ENCODE results near the gene ABHD17A. TPM values are rescaled to one million over a fixed set of nuclear protein-coding genes. Genes with fewer than 3 reads are reported as not detected.

Gene ABHD17A
- total RNA-seq, 1 experiment from 2014 or later: 47.5 TPM

- Histone ChIP-seq H3K23ac (ENCODE audit: insufficient read length, low read depth, low read length) (no peak overlapping the region), H2AK5ac (ENCODE audit: insufficient read length, low read length) (no peak overlapping the region), H4K5ac (ENCODE audit: insufficient read length, low read depth, low read length) (no peak overlapping the region), H3K14ac (ENCODE audit: insufficient read depth, low read length) (no peak overlapping the region), H2BK15ac (ENCODE audit: low read depth, low read length) (no peak overlapping the region), H3K27ac (ENCODE audit: insufficient read length, low read depth, low read length) (no peak overlapping the region), H3K4me2 (ENCODE audit: insufficient read depth, insufficient read length, low read length) (no peak overlapping the region), H3K9ac (ENCODE audit: extremely low read depth, insufficient read length, low read length) (no peak overlapping the region), H3K23me2 (ENCODE audit: insufficient read length, low read depth, low read length, poor library complexity, severe bottlenecking) (peaks cover 6% of the 10 kb centered on the region), H3K27me3 (ENCODE audit: insufficient read depth, low read length) (no peaks in the 10 kb centered on the region), H2BK20ac (ENCODE audit: low read depth, low read length, poor library complexity, severe bottlenecking) (no peak overlapping the region), H2AFZ (ENCODE audit: low read length) (no peak overlapping the region), H3K56ac (ENCODE audit: insufficient read length, low read depth, low read length) (no peak overlapping the region), H4K8ac (replicated peaks; ENCODE audit: insufficient read length, low read depth, low read length) (no peak overlapping the region), H3K79me1 (ENCODE audit: insufficient read depth, low read depth, low read length, poor library complexity, severe bottlenecking) (no peaks in the 10 kb centered on the region), H3K79me2 (ENCODE audit: insufficient read depth, low read length) (peaks cover 3% of the 10 kb centered on the region; the same call in 1 of the 2 replicates), H3T11ph (ENCODE audit: low read length) (no peak overlapping the region), H2BK5ac (ENCODE audit: insufficient read length, low read length) (no peak overlapping the region), H2BK12ac (ENCODE audit: insufficient read length, low read depth, low read length) (no peak overlapping the region), H4K91ac (ENCODE audit: insufficient read length, low read depth, low read length) (no peak overlapping the region), H3K9me3 (ENCODE audit: control insufficient read depth, low read depth, low read length) (no peaks in the 10 kb centered on the region), H3K4ac (ENCODE audit: low read depth, low read length) (no peak overlapping the region), H2BK120ac (ENCODE audit: low read depth, low read length, poor library complexity, severe bottlenecking) (no peak overlapping the region), H4K20me1 (ENCODE audit: control insufficient read depth, insufficient read depth, insufficient read length) (no peaks in the 10 kb centered on the region), H3K18ac (ENCODE audit: insufficient read length, low read depth, low read length) (no peak overlapping the region), H3K4me1 (ENCODE audit: insufficient read depth, low read length) (0 out of 2 replicates have a peak, but pooled peaks cover 2% of the 10 kb centered on the region)
- TF ChIP-seq CTCF (conservative IDR thresholded peaks at IDR 0.05): no peak
- WGBS (ENCODE audit: extremely low coverage, insufficient read length, low lambda C conversion rate): no CpG with 5 or more reads among the region's 16 CpGs
- Mint-ChIP-seq H3K27ac (no peak overlapping the region), H3K9me3 (no peaks in the 10 kb centered on the region; a peak in 2 of 5 replicates), H3K4me3 (no peak overlapping the region), H3K4me1 (peaks cover 16 to 22% of the 10 kb centered on the region in 2 experiments), H3K36me3 (ENCODE audit: insufficient read depth in 1 of 3, low read depth in 3 of 3) (peaks cover 3 to 5% (median 5%) of the 10 kb centered on the region in 3 experiments; a peak in 3 of 7 replicates), H3K27me3 (ENCODE audit: low read depth) (peaks cover 12% of the 10 kb centered on the region)
- no peak for DNase-seq
These were observed 16.7 kb upstream of the ABHD17A start for GRCh38 chr19:1901940-1902404.
